ENCODE results near the gene CLCA1. TPM values are rescaled to one million over a fixed set of nuclear protein-coding genes. Genes with fewer than 3 reads are reported as not detected.

Gene CLCA1, protein sequence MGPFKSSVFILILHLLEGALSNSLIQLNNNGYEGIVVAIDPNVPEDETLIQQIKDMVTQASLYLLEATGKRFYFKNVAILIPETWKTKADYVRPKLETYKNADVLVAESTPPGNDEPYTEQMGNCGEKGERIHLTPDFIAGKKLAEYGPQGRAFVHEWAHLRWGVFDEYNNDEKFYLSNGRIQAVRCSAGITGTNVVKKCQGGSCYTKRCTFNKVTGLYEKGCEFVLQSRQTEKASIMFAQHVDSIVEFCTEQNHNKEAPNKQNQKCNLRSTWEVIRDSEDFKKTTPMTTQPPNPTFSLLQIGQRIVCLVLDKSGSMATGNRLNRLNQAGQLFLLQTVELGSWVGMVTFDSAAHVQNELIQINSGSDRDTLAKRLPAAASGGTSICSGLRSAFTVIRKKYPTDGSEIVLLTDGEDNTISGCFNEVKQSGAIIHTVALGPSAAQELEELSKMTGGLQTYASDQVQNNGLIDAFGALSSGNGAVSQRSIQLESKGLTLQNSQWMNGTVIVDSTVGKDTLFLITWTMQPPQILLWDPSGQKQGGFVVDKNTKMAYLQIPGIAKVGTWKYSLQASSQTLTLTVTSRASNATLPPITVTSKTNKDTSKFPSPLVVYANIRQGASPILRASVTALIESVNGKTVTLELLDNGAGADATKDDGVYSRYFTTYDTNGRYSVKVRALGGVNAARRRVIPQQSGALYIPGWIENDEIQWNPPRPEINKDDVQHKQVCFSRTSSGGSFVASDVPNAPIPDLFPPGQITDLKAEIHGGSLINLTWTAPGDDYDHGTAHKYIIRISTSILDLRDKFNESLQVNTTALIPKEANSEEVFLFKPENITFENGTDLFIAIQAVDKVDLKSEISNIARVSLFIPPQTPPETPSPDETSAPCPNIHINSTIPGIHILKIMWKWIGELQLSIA
- not detected in 2 replicates for total RNA-seq (2014; rRNA removed)
- Bru-seq, nascent RNA: not detected
- not detected for BruChase-seq, experiment 1, labeled RNA remaining after a 6-hour chase
- BruChase-seq, experiment 2, labeled RNA remaining after a 2-hour chase: not detected
- long read RNA-seq: 0 reads

DNA sequence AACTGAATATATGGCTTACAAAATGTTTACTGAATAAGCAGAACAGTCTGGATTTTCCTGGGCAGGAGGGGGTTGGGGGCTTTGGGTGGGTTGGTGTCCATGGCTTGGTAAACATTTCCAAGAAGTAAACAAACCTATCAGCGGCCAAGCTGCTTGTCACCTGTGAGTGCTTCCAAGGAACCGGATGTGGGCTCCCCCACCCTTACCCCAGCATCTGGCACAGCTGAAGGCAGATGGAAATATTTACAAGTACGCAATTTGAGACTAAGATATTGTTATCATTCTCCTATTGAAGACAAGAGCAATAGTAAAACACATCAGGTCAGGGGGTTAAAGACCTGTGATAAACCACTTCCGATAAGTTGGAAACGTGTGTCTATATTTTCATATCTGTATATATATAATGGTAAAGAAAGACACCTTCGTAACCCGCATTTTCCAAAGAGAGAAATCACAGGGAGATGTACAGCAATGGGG is at the start of gene CLCA1:
CLCA1 (plus strand) TSS at position 427 of the 477 bp plus-strand sequence; CDS start at position 472, 45 bp downstream.
- ChIA-PET POLR2A (ENCODE audit: unreplicated experiment) (no interaction called here), CTCF (no interaction called here)
- no peaks in the 10 kb centered on the region for H3K4me1 ChIP-seq (ENCODE audit: insufficient read depth, low read length)
- no peak within 1 kb of the TSS for H3K9ac ChIP-seq (ENCODE audit: low read length)
- H3K4me3 ChIP-seq (ENCODE audit: low read length): no peak within 1 kb of the TSS
- H3F3A ChIP-seq (ENCODE audit: low read length, unreplicated experiment): no peaks in the 10 kb centered on the region
- intact Hi-C loops (cut with micrococcal nuclease): no loop called here
- DNase-seq (no peak), ATAC-seq (no peak)
- H3K36me3 ChIP-seq (ENCODE audit: low read depth, low read length): no peaks in the 10 kb centered on the region
- no peaks in the 10 kb centered on the region for H3K9me3 ChIP-seq (ENCODE audit: low read length)
- H3K27me3 ChIP-seq (ENCODE audit: low read length): no peaks in the 10 kb centered on the region
- H3K9me2 ChIP-seq (replicated peaks; ENCODE audit: low read length): no peaks in the 10 kb centered on the region
- no peak within 1 kb of the TSS for H2AFZ ChIP-seq (ENCODE audit: low read length)
- no peaks in the 10 kb centered on the region for H3K79me2 ChIP-seq (ENCODE audit: low read length)
- TF ChIP-seq EZH2phosphoT487 (IDR thresholded peaks at IDR 0.05; ENCODE audit: borderline replicate concordance, low read length): no peak
- no peak for TF ChIP-seq EZH2 (IDR thresholded peaks at IDR 0.05; ENCODE audit: low read length, unreplicated experiment)
- TF ChIP-seq, protein P1, sequence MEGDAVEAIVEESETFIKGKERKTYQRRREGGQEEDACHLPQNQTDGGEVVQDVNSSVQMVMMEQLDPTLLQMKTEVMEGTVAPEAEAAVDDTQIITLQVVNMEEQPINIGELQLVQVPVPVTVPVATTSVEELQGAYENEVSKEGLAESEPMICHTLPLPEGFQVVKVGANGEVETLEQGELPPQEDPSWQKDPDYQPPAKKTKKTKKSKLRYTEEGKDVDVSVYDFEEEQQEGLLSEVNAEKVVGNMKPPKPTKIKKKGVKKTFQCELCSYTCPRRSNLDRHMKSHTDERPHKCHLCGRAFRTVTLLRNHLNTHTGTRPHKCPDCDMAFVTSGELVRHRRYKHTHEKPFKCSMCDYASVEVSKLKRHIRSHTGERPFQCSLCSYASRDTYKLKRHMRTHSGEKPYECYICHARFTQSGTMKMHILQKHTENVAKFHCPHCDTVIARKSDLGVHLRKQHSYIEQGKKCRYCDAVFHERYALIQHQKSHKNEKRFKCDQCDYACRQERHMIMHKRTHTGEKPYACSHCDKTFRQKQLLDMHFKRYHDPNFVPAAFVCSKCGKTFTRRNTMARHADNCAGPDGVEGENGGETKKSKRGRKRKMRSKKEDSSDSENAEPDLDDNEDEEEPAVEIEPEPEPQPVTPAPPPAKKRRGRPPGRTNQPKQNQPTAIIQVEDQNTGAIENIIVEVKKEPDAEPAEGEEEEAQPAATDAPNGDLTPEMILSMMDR (conservative IDR thresholded peaks at IDR 0.05; ENCODE audit: low read depth, low read length): no peak
- H4K20me1 ChIP-seq (ENCODE audit: low read length): no peaks in the 10 kb centered on the region
- no peak within 1 kb of the TSS for H3K27ac ChIP-seq (ENCODE audit: low read length)
- BruUV-seq (replicated peaks): no TSS peak
- no peak within 1 kb of the TSS for H3K4me2 ChIP-seq (ENCODE audit: low read length)

DNA sequence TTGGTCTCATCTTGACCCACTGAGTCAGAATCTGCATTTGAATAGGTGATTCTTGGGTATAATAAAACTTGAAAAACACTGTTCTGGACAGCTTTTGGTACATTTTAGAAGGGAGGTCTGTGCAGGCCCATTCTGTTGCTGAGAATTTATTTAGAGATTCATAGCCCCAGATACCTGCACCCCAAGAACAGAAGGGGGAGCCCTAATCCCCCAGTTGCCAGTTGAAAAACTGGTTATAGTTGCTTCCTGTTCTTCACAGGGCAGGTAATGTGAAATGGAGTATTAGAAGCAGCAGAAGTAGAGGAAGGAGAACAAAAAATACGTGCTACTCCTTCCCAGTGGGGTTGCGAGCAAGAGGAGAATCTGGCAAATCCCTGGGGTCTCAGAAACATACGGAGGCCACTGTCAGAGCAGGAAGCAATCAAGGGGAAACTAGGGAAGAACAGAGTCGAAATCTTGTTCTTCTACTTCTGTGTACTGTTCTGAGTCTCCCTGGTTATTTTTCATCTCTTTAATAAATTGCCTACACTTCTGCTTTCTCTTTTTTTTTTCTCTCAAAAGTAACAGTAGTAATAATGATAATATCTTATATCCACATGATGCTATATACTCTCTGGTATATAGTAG is 49.3 kb upstream of the CLCA1 start:
- ATAC-seq (peak; percentile 37), DNase-seq (peak; percentile 64)
- Histone ChIP-seq H4K20me1 (ENCODE audit: low read length) (no peaks in the 10 kb centered on the region), H3K4me1 (ENCODE audit: insufficient read depth, low read length) (peaks cover 40% of the 10 kb centered on the region), H3K27ac (ENCODE audit: low read length) (no peak overlapping the region), H3F3A (ENCODE audit: low read length, unreplicated experiment) (no peaks in the 10 kb centered on the region), H3K9me3 (ENCODE audit: low read length) (no peaks in the 10 kb centered on the region), H3K36me3 (ENCODE audit: low read depth, low read length) (no peaks in the 10 kb centered on the region), H3K27me3 (ENCODE audit: low read length) (no peaks in the 10 kb centered on the region), H3K4me3 (ENCODE audit: low read length) (no peak overlapping the region), H3K9me2 (replicated peaks; ENCODE audit: low read length) (no peaks in the 10 kb centered on the region), H3K79me2 (ENCODE audit: low read length) (no peaks in the 10 kb centered on the region), H3K9ac (ENCODE audit: low read length) (no peak overlapping the region), H2AFZ (ENCODE audit: low read length) (peak overlapping the region; percentile 49), H3K4me2 (ENCODE audit: low read length) (peak overlapping the region; percentile 18; the same call in 1 of the 2 replicates)
- CTCF ChIA-PET: no interaction called here
- TF ChIP-seq, protein P1 (conservative IDR thresholded peaks at IDR 0.05; ENCODE audit: low read depth, low read length): peak; percentile 75
- TF ChIP-seq EZH2phosphoT487 (IDR thresholded peaks at IDR 0.05; ENCODE audit: borderline replicate concordance, low read length): no peak
- intact Hi-C loops (cut with micrococcal nuclease): loop anchor here (1.0 to 2.0 kb wide), 3 partner anchors 39 to 83 kb away; no protein-coding TSS in a partner anchor
- POLR2A ChIA-PET (ENCODE audit: unreplicated experiment): interaction anchor here (0.5 kb wide), 1 partner anchor 363 kb away, joined by 3 read pairs; no protein-coding TSS in a partner anchor
- BruUV-seq (replicated peaks): no TSS peak
